Fibroblast of lung (primary cell): Measurements from ENCODE around the gene CEP164.

Source experiments
- EZH2 ChIP-seq: IDR thresholded peaks from 2 replicates; pipeline ENCODE4 v1.5.1; 2012; ENCODE audit warnings: low read length, control low read depth, mild to moderate bottlenecking; ENCODE audit errors: missing control alignments
- TF ChIP-seq, protein P1 (sequence below), 2 donors: IDR thresholded peaks in 1 of 2; conservative IDR thresholded peaks in 1 of 2; 1 replicate in 1 of 2; 2 replicates in 1 of 2; pipeline ENCODE4 v1.5.1; 2011 to 2012; ENCODE audit warnings: low read length in 2 of 2, control low read depth in 1 of 2, inconsistent platforms in 1 of 2, low read depth in 1 of 2, mild to moderate bottlenecking in 1 of 2

- TF ChIP-seq, protein P1, sequence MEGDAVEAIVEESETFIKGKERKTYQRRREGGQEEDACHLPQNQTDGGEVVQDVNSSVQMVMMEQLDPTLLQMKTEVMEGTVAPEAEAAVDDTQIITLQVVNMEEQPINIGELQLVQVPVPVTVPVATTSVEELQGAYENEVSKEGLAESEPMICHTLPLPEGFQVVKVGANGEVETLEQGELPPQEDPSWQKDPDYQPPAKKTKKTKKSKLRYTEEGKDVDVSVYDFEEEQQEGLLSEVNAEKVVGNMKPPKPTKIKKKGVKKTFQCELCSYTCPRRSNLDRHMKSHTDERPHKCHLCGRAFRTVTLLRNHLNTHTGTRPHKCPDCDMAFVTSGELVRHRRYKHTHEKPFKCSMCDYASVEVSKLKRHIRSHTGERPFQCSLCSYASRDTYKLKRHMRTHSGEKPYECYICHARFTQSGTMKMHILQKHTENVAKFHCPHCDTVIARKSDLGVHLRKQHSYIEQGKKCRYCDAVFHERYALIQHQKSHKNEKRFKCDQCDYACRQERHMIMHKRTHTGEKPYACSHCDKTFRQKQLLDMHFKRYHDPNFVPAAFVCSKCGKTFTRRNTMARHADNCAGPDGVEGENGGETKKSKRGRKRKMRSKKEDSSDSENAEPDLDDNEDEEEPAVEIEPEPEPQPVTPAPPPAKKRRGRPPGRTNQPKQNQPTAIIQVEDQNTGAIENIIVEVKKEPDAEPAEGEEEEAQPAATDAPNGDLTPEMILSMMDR (conservative IDR thresholded peaks at IDR 0.05 in 1 of 2, IDR thresholded peaks at IDR 0.05 in 1 of 2; ENCODE audit: low read depth in 1 of 2, low read length in 2 of 2): no peak
- no peak for TF ChIP-seq EZH2
These were observed 135.2 kb downstream of the CEP164 start for GRCh38 chr11:117462864-117463247.
